GM21526 (cell line): ENCODE results near the gene GDNF.
"Not testable (repeated sequence)": the region's sequence is repeated elsewhere in the genome, so short reads cannot be mapped to it uniquely, and the experiment has no call there.

Source experiments
- ATAC-seq: cut with Tn5 transposase; IDR thresholded peaks from one replicate; pipeline ENCODE4 v1.9.1; 2021; ENCODE audit warnings: moderate library complexity; ENCODE audit not compliant: unreplicated experiment, low FRiP score

Gene GDNF

DNA sequence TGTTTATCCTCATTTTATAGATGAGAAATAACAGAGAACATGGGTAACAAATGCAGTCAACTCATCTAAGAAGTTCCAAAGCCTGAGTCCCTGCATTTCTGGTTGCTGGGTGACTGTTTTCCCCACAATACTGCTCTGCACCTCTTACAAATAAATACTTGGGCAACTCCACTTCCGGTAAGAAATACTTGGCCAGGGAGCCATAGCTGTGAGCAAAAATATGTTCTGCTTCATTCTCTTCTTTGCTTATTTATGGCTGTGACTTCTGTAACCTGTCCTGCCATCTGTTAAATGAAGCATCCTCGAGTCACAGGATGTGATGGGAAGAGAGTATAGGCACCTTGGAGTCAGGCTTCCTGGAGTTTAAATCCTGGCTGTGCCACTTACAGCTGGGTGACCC, 49.9 kb downstream of the GDNF start:
- ATAC-seq: no peak

GRCh38 chr5:37787742-37788141, 52.1 kb downstream of the GDNF start:
- no peak for ATAC-seq

- ATAC-seq: no peak
Observed at GRCh38 chr5:37786862-37787519, 52.9 kb downstream of the GDNF start.

- ATAC-seq: no peak
Observed at GRCh38 chr5:37786416-37786815, 53.4 kb downstream of the GDNF start.

DNA sequence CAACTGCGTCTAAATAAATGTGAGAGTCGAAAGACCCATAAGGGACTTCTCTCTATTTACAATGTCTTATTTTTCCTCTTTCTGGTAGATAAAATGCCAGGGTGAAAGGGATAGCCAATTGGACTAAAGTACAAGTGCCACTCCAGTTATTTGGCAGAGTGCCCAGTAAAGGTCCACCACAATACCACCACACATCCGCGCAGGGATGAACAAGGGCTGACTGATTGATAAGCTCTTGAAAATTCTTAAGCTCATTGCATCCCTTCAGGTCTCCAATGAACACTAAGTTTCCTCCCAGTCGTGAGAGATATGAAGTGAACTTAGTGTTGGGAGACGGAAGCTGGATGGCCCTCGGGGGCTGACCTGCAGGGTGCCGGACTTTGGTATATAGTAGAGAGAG, 58.4 kb downstream of the GDNF start:
- not testable (repeated sequence) for ATAC-seq

DNA sequence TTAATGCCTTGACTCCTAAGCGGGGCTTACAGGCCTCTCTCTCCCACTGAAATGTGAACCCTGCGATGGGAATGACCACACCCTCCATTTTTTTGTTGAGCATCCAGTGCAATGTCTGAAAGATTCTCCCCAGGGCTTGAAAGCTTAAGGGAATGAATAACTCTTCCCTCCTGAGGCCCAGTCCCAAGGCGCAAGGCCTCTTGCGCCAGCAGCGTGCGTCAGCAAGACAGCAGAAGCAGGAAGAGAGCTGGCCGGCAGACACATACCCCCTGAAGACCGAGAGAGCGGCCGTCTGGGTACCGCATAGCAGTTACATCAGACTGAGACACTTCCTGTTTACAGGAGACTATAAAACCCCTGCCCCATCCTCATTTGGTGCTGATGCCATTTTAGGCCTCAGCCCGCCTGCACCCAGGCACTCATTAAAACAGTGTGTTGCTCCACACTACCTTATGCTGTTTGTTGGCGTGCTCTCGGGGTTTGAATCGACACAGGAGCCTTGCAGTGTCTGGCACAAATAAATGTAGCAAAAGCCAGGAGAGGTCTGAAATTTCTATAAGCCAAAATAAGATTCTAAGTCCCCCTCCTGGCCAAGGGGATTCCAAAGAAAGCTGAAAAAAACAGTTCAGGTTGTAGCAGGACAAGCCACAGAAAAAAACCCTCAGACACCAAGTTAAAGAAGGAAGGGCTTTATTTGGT, 62.3 kb downstream of the GDNF start:
- no peak for ATAC-seq

DNA sequence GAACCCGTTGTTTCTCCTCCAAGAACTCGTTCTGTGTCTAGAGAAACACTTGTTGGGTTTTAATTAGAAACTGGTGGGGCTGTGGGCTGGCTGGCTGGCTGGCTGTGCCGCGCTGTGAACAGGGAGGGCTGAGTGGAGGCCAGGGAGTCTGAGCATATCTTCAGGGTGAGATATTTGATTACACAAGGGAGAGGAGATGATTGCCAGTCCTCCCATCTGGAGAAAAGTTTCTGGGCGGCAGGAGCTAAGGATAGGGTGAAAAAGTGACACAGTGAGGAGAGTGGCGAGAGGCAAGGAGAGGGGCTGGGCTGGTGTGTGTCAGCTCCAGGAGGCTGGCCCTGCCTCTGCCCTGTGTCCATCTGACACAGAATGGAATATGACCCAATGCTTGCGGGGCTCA, 63.0 kb downstream of the GDNF start:
- no peak for ATAC-seq

GRCh38 chr5:37774912-37775483, 64.8 kb downstream of the GDNF start:
- no peak for ATAC-seq

GRCh38 chr5:37773809-37774208, 66.0 kb downstream of the GDNF start:
- no peak for ATAC-seq

GRCh38 chr5:37772255-37772654, 67.6 kb downstream of the GDNF start:
- ATAC-seq: no peak

- no peak for ATAC-seq
Observed at GRCh38 chr5:37771731-37772130, 68.1 kb downstream of the GDNF start.

- ATAC-seq: no peak
Observed at GRCh38 chr5:37771203-37771611, 68.6 kb downstream of the GDNF start.

- no peak for ATAC-seq
Observed at GRCh38 chr5:37770786-37771185, 69.1 kb downstream of the GDNF start.

- ATAC-seq: no peak
Observed at GRCh38 chr5:37769840-37770239, 70.0 kb downstream of the GDNF start.

- ATAC-seq: no peak
Observed at GRCh38 chr5:37769108-37769507, 70.7 kb downstream of the GDNF start.

GRCh38 chr5:37768371-37768770, 71.5 kb downstream of the GDNF start:
- no peak for ATAC-seq

GRCh38 chr5:37767961-37768360, 71.9 kb downstream of the GDNF start:
- no peak for ATAC-seq

DNA sequence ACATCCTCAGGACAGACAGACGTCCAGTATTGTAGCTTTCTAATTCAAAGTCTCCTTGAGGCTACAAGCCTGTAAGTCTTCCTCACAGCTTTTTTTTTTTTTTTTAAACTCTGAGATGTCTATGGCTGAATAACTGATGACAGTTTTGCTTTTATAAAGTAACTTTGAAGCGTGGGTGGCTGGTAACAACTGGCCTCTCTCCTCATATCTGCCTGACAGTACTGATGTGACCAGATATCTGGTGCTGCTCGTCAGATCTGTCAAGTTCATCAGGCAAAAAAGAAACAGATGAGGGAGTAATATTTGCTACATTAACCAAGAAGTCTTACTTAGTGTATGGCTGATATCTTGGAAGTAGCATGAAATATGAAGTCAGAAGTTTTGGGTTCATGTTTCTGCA, 72.6 kb downstream of the GDNF start:
- ATAC-seq: no peak
